BLaER1 (cell line): ENCODE measurements around the gene NRDC.
"Not testable (repeated sequence)": the region's sequence is repeated elsewhere in the genome, so short reads cannot be mapped to it uniquely, and the experiment has no call there.

ENCODE experiments used
- H3K27ac ChIP-seq: shearing (Covaris generic); formaldehyde crosslinking; 2 replicates; pipeline ENCODE4 v1.8.1; 2022
- H3K27me3 ChIP-seq: shearing (Covaris generic); formaldehyde crosslinking; 2 replicates; pipeline ENCODE4 v1.8.1; 2022
- H3K36me3 ChIP-seq: shearing (Covaris generic); formaldehyde crosslinking; 2 replicates; pipeline ENCODE4 v1.8.1; 2022
- H3K4me1 ChIP-seq: shearing (Covaris generic); formaldehyde crosslinking; 2 replicates; pipeline ENCODE4 v1.8.1; 2022
- H3K4me2 ChIP-seq: shearing (Covaris generic); formaldehyde crosslinking; 2 replicates; pipeline ENCODE4 v1.8.1; 2022
- H3K4me3 ChIP-seq: shearing (Covaris generic); formaldehyde crosslinking; 2 replicates; pipeline ENCODE4 v1.8.1; 2022
- H3K9ac ChIP-seq: shearing (Covaris generic); formaldehyde crosslinking; 2 replicates; pipeline ENCODE4 v1.8.1; 2022
- H3K9me3 ChIP-seq: shearing (Covaris generic); formaldehyde crosslinking; 2 replicates; pipeline ENCODE4 v1.8.1; 2022
- H4K20me1 ChIP-seq: shearing (Covaris generic); formaldehyde crosslinking; 2 replicates; pipeline ENCODE4 v1.8.1; 2022
- Cebpa-rat ChIP-seq: shearing (Covaris generic); IDR thresholded peaks from 2 replicates; pipeline ENCODE4 v1.8.1; 2022

Gene NRDC

DNA sequence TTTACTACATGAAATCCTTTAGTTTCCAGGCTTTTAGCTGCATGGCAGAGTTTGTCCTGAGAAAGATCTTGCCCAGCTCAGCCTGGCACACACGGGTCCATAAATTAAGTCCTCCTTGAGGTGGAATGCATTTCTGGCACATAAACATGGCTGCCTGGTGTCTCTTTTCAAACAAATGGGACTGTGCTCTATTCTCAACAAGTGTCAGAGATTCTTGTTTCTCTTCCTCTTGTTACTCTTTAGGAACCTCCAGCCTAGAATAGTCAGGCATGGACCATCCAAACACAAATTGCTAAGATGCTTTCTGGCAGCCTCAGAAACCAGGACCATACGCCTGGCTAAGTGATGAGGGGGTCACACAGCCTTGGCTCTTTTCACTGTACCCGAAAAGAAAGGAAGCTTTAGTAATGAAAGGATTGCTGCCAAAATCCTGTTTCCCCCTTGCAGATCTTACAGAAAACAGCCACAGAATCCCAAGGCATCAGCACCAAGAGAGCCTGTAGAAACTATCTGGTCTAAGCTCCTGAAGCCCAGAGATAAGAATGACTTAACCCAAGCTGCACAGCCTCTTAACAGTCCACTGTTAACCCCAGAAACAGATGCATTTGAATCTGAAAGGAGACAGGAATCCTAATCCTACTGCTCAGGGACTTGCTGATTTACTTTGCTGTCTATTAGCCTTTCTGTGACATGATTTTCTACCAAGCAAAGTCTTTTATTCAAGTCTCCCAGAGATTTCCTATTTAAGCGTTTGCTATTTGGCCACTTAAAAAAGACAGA is 31.9 kb upstream of the NRDC start:
- no peaks in the 10 kb centered on the region for H3K27me3 ChIP-seq
- H3K9ac ChIP-seq: no peak overlapping the region
- no peaks in the 10 kb centered on the region for H3K36me3 ChIP-seq
- H3K27ac ChIP-seq: no peak overlapping the region
- peaks cover 18% of the 10 kb centered on the region for H3K9me3 ChIP-seq
- no peaks in the 10 kb centered on the region for H4K20me1 ChIP-seq
- no peak overlapping the region for H3K4me3 ChIP-seq
- no peak for TF ChIP-seq Cebpa-rat
- H3K4me2 ChIP-seq: no peak overlapping the region
- peaks cover 24% of the 10 kb centered on the region for H3K4me1 ChIP-seq

DNA sequence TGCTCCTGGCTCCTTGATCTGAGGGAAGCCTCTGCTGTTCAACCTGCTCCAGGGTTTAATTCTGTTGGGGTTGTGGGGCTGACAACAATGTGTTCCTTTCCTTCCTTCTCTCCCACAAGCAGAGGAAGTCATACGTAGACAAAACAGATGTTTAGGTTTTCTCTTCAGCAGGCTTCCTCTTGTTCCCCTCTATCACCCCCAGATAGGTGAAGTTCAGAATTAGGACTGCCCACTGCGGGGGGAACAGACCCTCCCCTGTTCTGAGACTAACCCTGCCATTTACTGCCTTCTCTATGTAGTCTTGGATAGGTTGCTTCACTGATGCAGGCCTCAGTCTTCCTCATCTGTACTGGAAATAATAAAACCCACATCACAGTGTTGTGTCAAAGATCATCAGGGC is 30.0 kb upstream of the NRDC start:
- Histone ChIP-seq H4K20me1 (no peaks in the 10 kb centered on the region), H3K9ac (no peak overlapping the region), H3K9me3 (peaks cover 20% of the 10 kb centered on the region), H3K4me1 (peaks cover 24% of the 10 kb centered on the region), H3K4me3 (no peak overlapping the region), H3K27me3 (no peaks in the 10 kb centered on the region), H3K4me2 (peak overlapping the region; percentile 38), H3K27ac (no peak overlapping the region), H3K36me3 (no peaks in the 10 kb centered on the region)
- TF ChIP-seq Cebpa-rat: no peak

DNA sequence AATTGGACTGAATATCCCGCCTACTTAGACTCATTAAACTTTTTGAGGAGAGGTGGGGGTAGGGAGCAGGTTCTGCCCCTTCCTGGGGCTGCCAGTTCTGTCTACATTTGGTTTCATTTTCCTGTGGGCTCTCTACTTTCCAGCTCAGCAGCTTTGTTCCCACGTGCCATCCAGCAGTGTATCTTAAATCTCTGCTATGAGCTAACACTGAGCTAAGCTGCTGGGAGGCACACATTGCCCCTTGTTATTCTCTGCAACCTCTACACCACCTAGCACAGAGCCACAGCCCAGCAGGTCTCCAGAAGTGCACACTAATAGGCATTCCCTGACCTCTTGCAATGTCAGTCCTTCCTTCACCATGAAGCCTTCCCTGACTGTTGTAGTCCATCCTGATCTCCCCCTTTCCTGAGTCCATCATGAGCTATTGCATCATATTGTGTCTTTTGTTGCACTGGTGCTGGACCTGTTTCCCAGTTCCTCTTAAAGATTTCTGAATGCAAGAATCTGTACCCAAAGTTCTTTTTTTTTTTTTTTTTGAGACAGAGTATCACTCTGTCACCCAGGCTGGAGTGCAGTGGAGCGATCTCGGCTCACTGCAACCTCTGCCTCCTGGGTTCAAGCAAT is 28.7 kb upstream of the NRDC start:
- Histone ChIP-seq H3K4me3 (no peak overlapping the region), H3K27ac (0 out of 2 replicates have a peak overlapping the region, but pooled peaks have one; percentile 25), H3K9me3 (peaks cover 20% of the 10 kb centered on the region), H3K4me1 (peaks cover 24% of the 10 kb centered on the region), H3K27me3 (no peaks in the 10 kb centered on the region), H3K4me2 (peak overlapping the region; percentile 38), H3K9ac (no peak overlapping the region), H3K36me3 (no peaks in the 10 kb centered on the region), H4K20me1 (no peaks in the 10 kb centered on the region)
- peak; percentile 62; the same call in 1 of the 2 replicates for TF ChIP-seq Cebpa-rat

DNA sequence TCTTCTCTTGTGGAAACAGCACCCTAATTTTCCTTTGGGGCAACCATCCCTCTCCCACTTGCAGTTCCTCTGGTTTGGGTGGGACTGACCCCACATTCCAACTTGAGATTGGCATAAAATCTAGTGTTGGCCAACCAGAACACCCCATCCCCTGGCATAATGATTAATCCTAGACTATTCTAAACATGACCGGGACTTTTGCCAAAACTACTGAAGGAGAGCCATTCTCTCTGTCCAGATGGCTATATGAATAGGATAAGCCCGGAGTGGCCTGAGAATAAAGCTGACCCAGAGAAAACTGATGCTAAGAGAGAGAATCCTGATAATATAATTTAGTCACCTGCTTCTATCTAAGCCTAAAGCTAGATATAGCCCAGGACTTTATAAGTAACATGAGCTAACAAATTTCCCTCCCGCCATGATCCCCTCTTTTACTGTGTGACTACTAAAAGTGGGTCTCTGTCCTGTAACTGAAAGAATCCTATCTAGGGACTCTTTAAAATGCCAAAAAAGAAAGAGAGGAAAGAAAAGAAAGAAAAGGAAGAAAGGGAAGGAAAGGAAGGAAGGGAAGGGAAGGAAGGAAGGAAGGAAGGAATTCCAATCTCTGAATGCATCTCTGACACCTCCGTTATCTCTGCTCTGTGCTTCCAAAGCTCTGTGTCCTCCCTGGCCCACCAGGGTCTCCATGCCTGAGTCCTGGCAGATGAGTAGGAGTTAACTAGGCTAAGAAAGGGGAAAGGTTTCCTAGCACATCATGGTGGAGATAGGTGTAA is 28.0 kb upstream of the NRDC start:
- no peak for TF ChIP-seq Cebpa-rat
- Histone ChIP-seq H3K4me3 (no peak overlapping the region), H3K27ac (0 out of 2 replicates have a peak overlapping the region, but pooled peaks have one; percentile 25), H3K9ac (no peak overlapping the region), H3K27me3 (no peaks in the 10 kb centered on the region), H4K20me1 (no peaks in the 10 kb centered on the region), H3K4me1 (peaks cover 24% of the 10 kb centered on the region), H3K36me3 (no peaks in the 10 kb centered on the region), H3K9me3 (peaks cover 20% of the 10 kb centered on the region), H3K4me2 (peak overlapping the region; percentile 38)

DNA sequence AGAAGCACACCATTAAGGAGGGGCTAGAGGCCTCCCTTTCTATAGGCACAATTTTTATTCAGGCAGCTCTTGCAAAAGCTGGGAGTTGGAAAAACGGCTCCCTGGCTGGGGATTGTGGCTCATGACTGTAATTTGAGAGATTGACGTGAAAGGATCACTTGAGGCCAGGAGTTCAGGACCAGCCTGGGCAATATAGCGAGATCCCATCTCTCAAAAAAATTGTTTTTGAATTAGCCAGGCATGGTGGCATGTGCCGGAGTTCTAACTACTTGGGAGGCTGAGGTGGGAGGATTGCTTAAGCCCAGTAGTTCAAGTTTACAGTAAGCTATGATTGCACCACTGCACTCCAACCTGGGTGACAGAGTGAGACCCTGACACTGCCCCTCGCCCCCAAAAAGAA is 23.9 kb upstream of the NRDC start:
- H3K4me3 ChIP-seq: no peak overlapping the region
- no peak overlapping the region for H3K4me2 ChIP-seq
- TF ChIP-seq Cebpa-rat: no peak
- H3K4me1 ChIP-seq: peaks cover 7% of the 10 kb centered on the region
- H3K9me3 ChIP-seq: peaks cover 20% of the 10 kb centered on the region
- H3K27me3 ChIP-seq: no peaks in the 10 kb centered on the region
- no peak overlapping the region for H3K9ac ChIP-seq
- H4K20me1 ChIP-seq: no peaks in the 10 kb centered on the region
- H3K27ac ChIP-seq: no peak overlapping the region
- no peaks in the 10 kb centered on the region for H3K36me3 ChIP-seq

DNA sequence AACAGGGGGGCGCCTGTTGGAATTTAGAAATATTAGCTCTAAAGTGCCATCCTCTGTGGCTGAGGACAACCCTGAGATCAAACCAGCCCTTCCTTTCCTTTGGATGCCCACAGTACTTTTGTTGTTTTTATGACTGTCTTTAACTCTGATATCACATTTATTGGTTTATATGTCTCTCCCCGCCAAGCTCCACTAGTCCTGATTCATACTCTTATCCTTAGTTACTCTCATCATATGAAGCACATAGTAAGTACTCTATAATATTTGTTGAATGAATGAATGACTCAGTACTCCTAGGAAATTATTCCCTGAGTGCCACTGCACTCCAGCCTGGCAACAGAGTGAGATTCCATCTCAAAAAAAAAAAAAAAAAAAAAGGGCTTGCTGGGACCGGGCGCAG is 22.6 kb upstream of the NRDC start:
- no peak overlapping the region for H3K27ac ChIP-seq
- H3K36me3 ChIP-seq: no peaks in the 10 kb centered on the region

DNA sequence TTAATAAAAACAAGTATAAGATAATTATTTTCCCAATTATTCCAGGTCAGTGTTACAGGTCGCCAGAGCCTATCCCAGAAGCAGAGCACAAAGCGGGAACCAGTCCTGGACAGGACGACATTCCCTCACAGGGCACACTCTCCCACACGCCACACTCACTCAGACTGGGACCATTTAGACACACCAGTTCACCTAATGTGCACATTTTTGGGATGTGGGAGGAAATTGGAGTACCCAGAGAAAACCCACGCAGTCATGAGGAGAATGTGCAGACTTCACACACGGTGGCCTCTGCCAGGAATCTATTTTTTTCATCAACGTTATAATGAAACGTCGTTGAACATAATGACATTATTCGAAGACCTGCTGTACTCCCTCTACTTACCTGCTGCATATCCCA is 20.5 kb upstream of the NRDC start:
- Histone ChIP-seq H3K9ac (no peak overlapping the region), H3K4me2 (no peak overlapping the region), H3K4me3 (no peak overlapping the region)

More for the DNA sequence above, 22.6 kb upstream of the NRDC start:
- Histone ChIP-seq H4K20me1 (no peaks in the 10 kb centered on the region), H3K4me3 (no peak overlapping the region), H3K4me2 (no peak overlapping the region), H3K27me3 (no peaks in the 10 kb centered on the region), H3K4me1 (no peaks in the 10 kb centered on the region), H3K9me3 (peaks cover 9% of the 10 kb centered on the region), H3K9ac (no peak overlapping the region)
- TF ChIP-seq Cebpa-rat: no peak

DNA sequence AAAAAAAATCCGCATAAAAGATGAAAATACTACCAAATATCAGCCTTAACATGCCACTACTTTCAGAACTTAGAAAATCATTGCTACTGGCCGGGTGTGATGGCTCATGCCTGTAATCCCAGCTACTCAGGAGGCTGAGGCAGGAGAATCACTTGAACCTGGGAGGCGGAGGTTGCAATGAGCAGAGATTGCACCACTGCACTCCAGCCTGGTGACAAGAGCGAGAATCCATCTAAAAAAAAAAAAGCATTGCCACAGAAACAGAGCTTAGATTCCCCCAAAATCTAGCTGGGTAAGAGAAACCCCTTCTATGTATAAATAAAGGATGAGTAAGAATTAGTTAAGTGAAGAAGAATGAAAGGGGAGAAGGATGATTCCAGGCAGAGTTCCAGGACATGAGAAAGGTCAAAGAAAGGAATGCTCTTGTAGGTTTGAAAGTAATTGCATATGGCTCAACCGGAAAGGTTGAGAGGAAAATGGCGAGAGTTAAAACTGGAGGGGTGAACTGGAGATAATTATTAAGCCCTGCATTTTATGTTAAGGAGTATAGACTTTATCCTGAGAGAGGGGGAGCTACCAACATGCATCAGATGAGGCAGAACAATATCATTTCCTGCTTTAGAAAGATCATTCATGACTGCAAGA is 19.7 kb upstream of the NRDC start:
- H3K9ac ChIP-seq: no peak overlapping the region
- no peak overlapping the region for H3K4me2 ChIP-seq
- H3K27me3 ChIP-seq: no peaks in the 10 kb centered on the region
- no peaks in the 10 kb centered on the region for H3K4me1 ChIP-seq
- no peak for TF ChIP-seq Cebpa-rat
- no peaks in the 10 kb centered on the region for H3K36me3 ChIP-seq
- H3K27ac ChIP-seq: no peak overlapping the region
- no peaks in the 10 kb centered on the region for H4K20me1 ChIP-seq
- no peaks in the 10 kb centered on the region for H3K9me3 ChIP-seq
- no peak overlapping the region for H3K4me3 ChIP-seq

More for the DNA sequence above, 20.5 kb upstream of the NRDC start:
- Histone ChIP-seq H3K4me1 (no peaks in the 10 kb centered on the region), H3K36me3 (no peaks in the 10 kb centered on the region), H3K9me3 (no peaks in the 10 kb centered on the region), H3K27ac (no peak overlapping the region), H3K27me3 (no peaks in the 10 kb centered on the region), H4K20me1 (no peaks in the 10 kb centered on the region)
- TF ChIP-seq Cebpa-rat: no peak

DNA sequence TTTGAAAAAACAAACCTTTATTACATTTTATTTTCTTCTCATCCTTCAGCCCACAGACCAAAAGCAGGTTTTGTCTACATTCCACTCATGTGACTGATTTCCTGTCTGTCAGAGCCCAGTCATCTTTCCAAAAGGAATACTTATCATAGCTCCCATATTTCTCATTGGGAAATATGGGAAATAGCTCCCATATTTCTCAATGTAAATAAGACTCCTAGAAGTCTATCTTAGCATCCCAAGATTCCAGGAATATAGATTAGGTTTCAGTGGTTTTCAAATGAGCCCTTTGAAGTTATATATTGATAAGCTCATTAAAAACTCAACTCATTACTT is 19.1 kb upstream of the NRDC start:
- Histone ChIP-seq H3K36me3 (no peaks in the 10 kb centered on the region), H3K9me3 (no peaks in the 10 kb centered on the region), H3K27me3 (no peaks in the 10 kb centered on the region), H3K4me1 (no peaks in the 10 kb centered on the region), H3K4me3 (no peak overlapping the region), H3K4me2 (no peak overlapping the region), H3K9ac (no peak overlapping the region), H3K27ac (no peak overlapping the region), H4K20me1 (no peaks in the 10 kb centered on the region)
- TF ChIP-seq Cebpa-rat: no peak

DNA sequence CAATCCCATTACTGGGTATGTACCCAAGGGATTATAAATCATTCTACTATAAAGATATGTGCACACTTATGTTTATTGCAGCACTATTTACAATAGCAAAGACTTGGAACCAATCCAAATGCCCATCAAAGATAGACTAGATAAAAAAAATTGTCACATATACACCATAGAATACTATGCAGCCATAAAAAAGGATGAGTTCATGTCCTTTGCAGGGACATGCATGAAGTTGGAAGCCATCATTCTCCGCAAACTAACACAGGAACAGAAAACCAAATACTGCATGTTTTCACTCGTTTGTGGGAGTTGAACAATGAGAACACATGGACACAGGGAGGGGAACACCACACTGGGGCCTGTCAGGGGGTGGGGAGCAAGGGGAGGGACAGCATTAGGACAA is 16.2 kb upstream of the NRDC start:
- not testable (repeated sequence) for H3K9me3 ChIP-seq, H3K27me3 ChIP-seq, H3K4me2 ChIP-seq, H4K20me1 ChIP-seq, H3K9ac ChIP-seq, H3K36me3 ChIP-seq, H3K4me1 ChIP-seq, H3K27ac ChIP-seq, H3K4me3 ChIP-seq
